Dedifferentiated amniotic fluid mesenchymal stem cell (primary cell): ENCODE measurements around the gene TPRG1L.

Experiments used
- DNase-seq: peaks from one replicate; pipeline ENCODE4 v3.0.0-alpha.2; 2016; ENCODE audit errors: extremely low spot score

The TPRG1L gene

GRCh38 chr1:3663999-3664699 lies 39.3 kb downstream of the TPRG1L start:
- no peak for DNase-seq

- no peak for DNase-seq
These were observed 40.0 kb downstream of the TPRG1L start for GRCh38 chr1:3664700-3665375.

- no peak for DNase-seq
These were observed 43.3 kb downstream of the TPRG1L start for GRCh38 chr1:3668148-3668547.

GRCh38 chr1:3668585-3669300 lies 43.9 kb downstream of the TPRG1L start:
- DNase-seq: no peak

- DNase-seq: no peak
These were observed 44.6 kb downstream of the TPRG1L start for GRCh38 chr1:3669421-3669821.

- DNase-seq: no peak
These were observed 45.2 kb downstream of the TPRG1L start for GRCh38 chr1:3669971-3670431.

GRCh38 chr1:3670823-3671265 lies 46.0 kb downstream of the TPRG1L start:
- DNase-seq: no peak

GRCh38 chr1:3671371-3672180 lies 46.8 kb downstream of the TPRG1L start:
- DNase-seq: no peak

GRCh38 chr1:3672231-3672970 lies 47.6 kb downstream of the TPRG1L start:
- DNase-seq: no peak

GRCh38 chr1:3672971-3673361 lies 48.2 kb downstream of the TPRG1L start:
- no peak for DNase-seq

- no peak for DNase-seq
These were observed 48.7 kb downstream of the TPRG1L start for GRCh38 chr1:3673381-3674099.

- DNase-seq: no peak
These were observed 49.6 kb downstream of the TPRG1L start for GRCh38 chr1:3674100-3675094.

- no peak for DNase-seq
These were observed 50.6 kb downstream of the TPRG1L start for GRCh38 chr1:3675436-3675835.

GRCh38 chr1:3676581-3677470 lies 52.0 kb downstream of the TPRG1L start:
- no peak for DNase-seq

- no peak for DNase-seq
These were observed 52.7 kb downstream of the TPRG1L start for GRCh38 chr1:3677484-3677883.

- DNase-seq: no peak
These were observed 53.7 kb downstream of the TPRG1L start for GRCh38 chr1:3678361-3679097.

- DNase-seq: no peak
These were observed 54.3 kb downstream of the TPRG1L start for GRCh38 chr1:3679098-3679555.
